Activated CD4-positive, CD25-positive, alpha-beta regulatory T cell treated with anti-CD3 and anti-CD28 coated beads, Interleukin-2, amount 50 U/mL, for 72 hours (primary cell): ENCODE measurements around the gene VSX1.

ENCODE experiments used
- DNase-seq: peaks from one replicate; pipeline ENCODE4 v3.0.0; 2021

Gene VSX1

GRCh38 chr20:25065625-25066338, 16.2 kb downstream of the VSX1 start:
- no peak for DNase-seq

- DNase-seq = no peak
Observed at GRCh38 chr20:25065072-25065624, 16.8 kb downstream of the VSX1 start.

- DNase-seq = no peak
Observed at GRCh38 chr20:25064561-25065071, 17.3 kb downstream of the VSX1 start.

GRCh38 chr20:25063981-25064380, 18.0 kb downstream of the VSX1 start:
- no peak for DNase-seq

GRCh38 chr20:25063546-25063945, 18.4 kb downstream of the VSX1 start:
- no peak for DNase-seq

- DNase-seq = no peak
Observed at GRCh38 chr20:25062841-25063240, 19.1 kb downstream of the VSX1 start.

GRCh38 chr20:25061821-25062530, 20.0 kb downstream of the VSX1 start:
- no peak for DNase-seq

GRCh38 chr20:25061103-25061799, 20.7 kb downstream of the VSX1 start:
- no peak for DNase-seq

GRCh38 chr20:25059866-25060465, 22.0 kb downstream of the VSX1 start:
- no peak for DNase-seq

- DNase-seq = no peak
Observed at GRCh38 chr20:25058847-25059810, 22.8 kb downstream of the VSX1 start.

GRCh38 chr20:25058051-25058846, 23.7 kb downstream of the VSX1 start, which contains the start of gene ACSS1:
ACSS1 (minus strand) TSS chr20:25058139; CDS start chr20:25058102, 37 bp downstream.
- peak; percentile 73 for DNase-seq

- peak; percentile 80 for DNase-seq
Observed at GRCh38 chr20:25057234-25058050, 24.5 kb downstream of the VSX1 start.

GRCh38 chr20:25056690-25057233, 25.2 kb downstream of the VSX1 start:
- DNase-seq = no peak

- DNase-seq = no peak
Observed at GRCh38 chr20:25055711-25056495, 26.0 kb downstream of the VSX1 start.

GRCh38 chr20:25054995-25055629, 26.8 kb downstream of the VSX1 start:
- DNase-seq = no peak

GRCh38 chr20:25054096-25054820, 27.7 kb downstream of the VSX1 start:
- no peak for DNase-seq

GRCh38 chr20:25053255-25054031, 28.5 kb downstream of the VSX1 start:
- no peak for DNase-seq
